CD4-positive, alpha-beta T cell treated with Interleukin-17A for 4 hours (primary cell): ENCODE results near the gene VWA5A.
"Not testable (repeated sequence)": the region's sequence is repeated elsewhere in the genome, so short reads cannot be mapped to it uniquely, and the experiment has no call there.

ENCODE experiments used
- DNase-seq: peaks from one replicate; pipeline ENCODE4 v3.0.0-alpha.2; 2020; ENCODE audit warnings: mixed read lengths

VWA5A gene

GRCh38 chr11:124170315-124170714 lies 55.1 kb downstream of the VWA5A start:
- DNase-seq: not testable (repeated sequence)

- DNase-seq: no peak
These were observed 55.7 kb downstream of the VWA5A start for GRCh38 chr11:124170801-124171586.

GRCh38 chr11:124172101-124172500 lies 56.9 kb downstream of the VWA5A start:
- no peak for DNase-seq

GRCh38 chr11:124172599-124172998 lies 57.3 kb downstream of the VWA5A start:
- DNase-seq: no peak

GRCh38 chr11:124174001-124174583 lies 58.8 kb downstream of the VWA5A start:
- DNase-seq: no peak

GRCh38 chr11:124176925-124177715 lies 61.9 kb downstream of the VWA5A start:
- DNase-seq: no peak

GRCh38 chr11:124179310-124179709 lies 64.1 kb downstream of the VWA5A start:
- DNase-seq: no peak

- DNase-seq: no peak
These were observed 67.8 kb downstream of the VWA5A start, which contains the start of gene OR10D3 for GRCh38 chr11:124183068-124183467. TSS of gene OR10D3 (plus strand) at chr11:124183345. CDS start at chr11:124185270, 1,925 bp downstream.

GRCh38 chr11:124190298-124191139 lies 75.3 kb downstream of the VWA5A start:
- no peak for DNase-seq

- DNase-seq: no peak
These were observed 78.2 kb downstream of the VWA5A start for GRCh38 chr11:124193221-124194010.

GRCh38 chr11:124194293-124195188 lies 79.3 kb downstream of the VWA5A start:
- no peak for DNase-seq

GRCh38 chr11:124195189-124195734 lies 80.0 kb downstream of the VWA5A start:
- DNase-seq: peak; percentile 44
